Endothelial cell of umbilical vein (primary cell): Measurements from ENCODE around the gene FNBP1L. TPM values are rescaled to one million over a fixed set of nuclear protein-coding genes. Genes with fewer than 3 reads are reported as not detected.

Source experiments
- BruUV-seq: library from RNA; stranded (reverse); fragments of 400-500 nt; replicated peaks from 2 replicates; lab custom pipeline; 2021; lab: Mats Ljungman, UMichigan
- CTCF ChIA-PET: fragments of 300-600, 350-600 bp; sonication (Branson Sonifier 250); formaldehyde crosslinking; loops from one replicate; lab custom pipeline; 2021; ENCODE audit warnings: antibody characterized with exemption, inconsistent platforms; lab: Charles Lee
- POLR2A ChIA-PET: fragments of 300-600, 350-600 bp; sonication (Branson Sonifier 250); formaldehyde crosslinking; loops from one replicate; lab custom pipeline; 2021; ENCODE audit warnings: antibody characterized with exemption, inconsistent platforms; lab: Charles Lee
- DNase-seq: peaks from one replicate; pipeline ENCODE4 v3.0.0-alpha.2; 2011; ENCODE audit warnings: low read depth, low spot score
- FAIRE-seq: peaks from 2 replicates; lab custom pipeline; 2011; peaks lifted over from hg19 to GRCh38; lab: Jason Lieb, UNC
- H2AFZ ChIP-seq: 2 replicates; pipeline ENCODE4 v1.6.0; 2012; ENCODE audit warnings: low read depth, low read length, control low read depth, inconsistent platforms
- H3K27ac ChIP-seq: 2 replicates; pipeline ENCODE4 v1.5.1; 2011; ENCODE audit warnings: low read depth, mild to moderate bottlenecking, control low read depth, low read length, moderate library complexity; ENCODE audit not compliant: insufficient read depth
- H3K27me3 ChIP-seq, 2 experiments: 2 replicates each; pipeline versions ENCODE4 v1.6.0 to v1.6.1; 2011; ENCODE audit warnings: low read length in 2 of 2, mixed read lengths in 1 of 2; ENCODE audit not compliant: control insufficient read depth in 2 of 2, insufficient read depth in 2 of 2
- H3K36me3 ChIP-seq, 2 experiments: 2 replicates in 1 of 2; 3 replicates in 1 of 2; pipeline ENCODE4 v1.5.1; 2011; ENCODE audit warnings: low read length in 2 of 2, mild to moderate bottlenecking in 1 of 2, moderate library complexity in 1 of 2; ENCODE audit not compliant: control insufficient read depth in 2 of 2, insufficient read depth in 2 of 2; ENCODE audit errors: extremely low read depth in 1 of 2
- H3K4me1 ChIP-seq: 3 replicates; pipeline ENCODE4 v1.5.1; 2011; ENCODE audit warnings: mild to moderate bottlenecking, low read length; ENCODE audit not compliant: control insufficient read depth, insufficient read depth; ENCODE audit errors: extremely low read depth
- H3K4me2 ChIP-seq: 2 replicates; pipeline ENCODE4 v1.6.1; 2011; ENCODE audit warnings: low read length, control low read depth, mixed read lengths; ENCODE audit not compliant: insufficient read depth
- H3K4me3 ChIP-seq, 3 experiments: fragments of 200-600 bp in 1 of 3; sonication (generic), shearing (Covaris generic) in 1 of 3; replicated peaks in 1 of 3; 2 replicates each; pipeline ENCODE4 v1.5.1; 2011 to 2016; ENCODE audit warnings: control low read depth in 3 of 3, low read length in 3 of 3, mild to moderate bottlenecking in 2 of 3, inconsistent platforms in 1 of 3, low read depth in 1 of 3, moderate library complexity in 1 of 3; ENCODE audit not compliant: insufficient read depth in 1 of 3
- H3K79me2 ChIP-seq: 2 replicates; pipeline ENCODE4 v1.6.0; 2012; ENCODE audit warnings: low read length, inconsistent platforms; ENCODE audit not compliant: control insufficient read depth, insufficient read depth
- H3K9ac ChIP-seq: replicated peaks from 2 replicates; pipeline ENCODE3; 2011; ENCODE audit warnings: low read length, control low read depth; ENCODE audit not compliant: insufficient read depth; ENCODE audit errors: extremely low read depth
- H3K9me1 ChIP-seq: replicated peaks from 3 replicates; pipeline ENCODE4 v1.6.0; 2011; ENCODE audit warnings: mild to moderate bottlenecking, low read length; ENCODE audit not compliant: control insufficient read depth, insufficient read depth; ENCODE audit errors: extremely low read depth
- H3K9me3 ChIP-seq: replicated peaks from 2 replicates; pipeline ENCODE4 v1.5.1; 2012; ENCODE audit warnings: low read length, inconsistent platforms; ENCODE audit not compliant: control insufficient read depth, insufficient read depth
- H4K20me1 ChIP-seq: replicated peaks from 2 replicates; pipeline ENCODE3; 2011; ENCODE audit warnings: mild to moderate bottlenecking, low read length; ENCODE audit not compliant: control insufficient read depth, insufficient read depth; ENCODE audit errors: extremely low read depth
- CTCF ChIP-seq, 2 donors: IDR thresholded peaks; 1 replicate in 1 of 2; 2 replicates in 1 of 2; pipeline ENCODE4 v1.5.1; 2011; ENCODE audit warnings: low read length in 2 of 2, mild to moderate bottlenecking in 2 of 2, moderate library complexity in 2 of 2, control low read depth in 1 of 2, inconsistent platforms in 1 of 2, low read depth in 1 of 2; ENCODE audit not compliant: insufficient read depth in 1 of 2; ENCODE audit errors: extremely low read depth in 1 of 2
- EZH2 ChIP-seq: IDR thresholded peaks from 2 replicates; pipeline ENCODE4 v1.6.1; 2012; ENCODE audit warnings: borderline replicate concordance, low read depth, mild to moderate bottlenecking, moderate library complexity, low read length, inconsistent platforms; ENCODE audit not compliant: severe bottlenecking
- FOS ChIP-seq: IDR thresholded peaks from 2 replicates; pipeline ENCODE4 v1.6.1; 2011; ENCODE audit warnings: mild to moderate bottlenecking, low read length, moderate library complexity, borderline replicate concordance; ENCODE audit not compliant: insufficient read depth
- GATA2 ChIP-seq: IDR thresholded peaks from 2 replicates; pipeline ENCODE4 v1.7.0; 2011; ENCODE audit warnings: low read depth, mild to moderate bottlenecking, moderate library complexity, mixed read lengths, low read length; ENCODE audit not compliant: insufficient read length, insufficient read depth
- JUN ChIP-seq: IDR thresholded peaks from 2 replicates; pipeline ENCODE4 v1.6.1; 2011; ENCODE audit warnings: borderline replicate concordance, low read depth; ENCODE audit not compliant: insufficient read length, insufficient read depth
- MAX ChIP-seq: IDR thresholded peaks from 2 replicates; pipeline ENCODE4 v1.6.1; 2011; ENCODE audit not compliant: insufficient read depth, insufficient read length
- MYC ChIP-seq: IDR thresholded peaks from one replicate; pipeline ENCODE4 v1.6.1; 2011; ENCODE audit warnings: mild to moderate bottlenecking, low read depth, low read length
- POLR2A ChIP-seq: IDR thresholded peaks from 2 replicates; pipeline ENCODE4 v1.6.1; 2012; ENCODE audit warnings: low read depth, mild to moderate bottlenecking, control low read depth, low read length
- POLR2AphosphoS5 ChIP-seq: IDR thresholded peaks from 2 replicates; pipeline ENCODE4 v1.6.1; 2012; ENCODE audit warnings: low read depth, mild to moderate bottlenecking, control low read depth, low read length, moderate library complexity; ENCODE audit not compliant: insufficient read depth
- dilution Hi-C: fragments of 300-500 bp; cut with MboI; formaldehyde crosslinking; loops from one replicate; pipeline ENCODE4 v1.15.0; 2019; ENCODE audit warnings: low sequenced_read_pairs; ENCODE audit not compliant: extremely low pct_ligation_motif_present
- intact Hi-C: fragments of 100-400 bp; cut with micrococcal nuclease; formaldehyde crosslinking; loops from one replicate; pipeline ENCODE4 v1.10.0; 2022
- polyA plus RNA-seq, 4 experiments: library from polyadenylated mRNA; depleted of rRNA in 3 of 4; stranded (reverse) in 3 of 4; unstranded in 1 of 4; fragments of >200 nt; gene quantifications; 2 replicates each; pipeline versions ENCODE4 v1.2.1 to v1.2.3, GENCODE V29; 2011 to 2012; ENCODE audit warnings: missing spikeins in 1 of 4
- total RNA-seq: library from RNA; stranded (reverse); gene quantifications from 2 replicates; pipeline ENCODE4 v1.2.3, GENCODE V29; 2021

Gene FNBP1L
- total and polyA plus RNA-seq, 2 donors (not counting 3 experiments of a cell fraction or from before 2014, with no cell fraction given) = 28.1 to 56.4 TPM

GRCh38 chr1:93584261-93585003 is 136.5 kb downstream of the FNBP1L start:
- Histone ChIP-seq H3K27me3 (no peaks in the 10 kb centered on the region), H3K4me2 (no peak overlapping the region), H3K79me2 (peaks cover 35% of the 10 kb centered on the region), H3K27ac (no peak overlapping the region), H3K4me1 (peaks cover 19% of the 10 kb centered on the region), H3K9me3 (no peaks in the 10 kb centered on the region), H4K20me1 (no peaks in the 10 kb centered on the region), H3K9me1 (no peaks in the 10 kb centered on the region), H3K9ac (no peak overlapping the region), H2AFZ (no peak overlapping the region), H3K36me3 (peaks cover 25 to 26% of the 10 kb centered on the region in 2 experiments), H3K4me3 (no peak overlapping the region)
- FAIRE-seq = no peak
- ChIA-PET POLR2A (no interaction called here), CTCF (no interaction called here)
- intact Hi-C loops (no loop called here), dilution Hi-C loops (no loop called here)
- no peak for TF ChIP-seq JUN
- no peak for TF ChIP-seq MYC
- TF ChIP-seq POLR2A = no peak
- TF ChIP-seq EZH2 = no peak
- TF ChIP-seq CTCF (IDR thresholded peaks at IDR 0.05; ENCODE audit: extremely low read depth in 1 of 2, insufficient read depth in 1 of 2, low read depth in 1 of 2, low read length in 2 of 2) = no peak
- TF ChIP-seq FOS = no peak
- TF ChIP-seq MAX = no peak
- TF ChIP-seq GATA2 = no peak
- no peak for TF ChIP-seq POLR2AphosphoS5
- DNase-seq = no peak
- no TSS peak for BruUV-seq
